H7 (cell line): ENCODE data around the gene FCN3. TPM values are rescaled to one million over a fixed set of nuclear protein-coding genes. Genes with fewer than 3 reads are reported as not detected.

Source experiments
- DNase-seq: peaks from one replicate; pipeline ENCODE4 v3.0.0; 2012
- H3K27me3 ChIP-seq: 2 replicates; pipeline ENCODE4 v1.6.0; 2011; ENCODE audit warnings: mild to moderate bottlenecking, low read length; ENCODE audit not compliant: control insufficient read depth, insufficient read depth
- H3K36me3 ChIP-seq: replicated peaks from 2 replicates; pipeline ENCODE4 v1.5.1; 2011; ENCODE audit warnings: low read length; ENCODE audit not compliant: control insufficient read depth, insufficient read depth
- H3K4me3 ChIP-seq: 2 replicates; pipeline ENCODE4 v1.5.1; 2011; ENCODE audit warnings: low read depth, mild to moderate bottlenecking, control low read depth, low read length, moderate library complexity; ENCODE audit not compliant: insufficient read depth
- total RNA-seq: library from RNA; depleted of rRNA; stranded (reverse); fragments of >200 nt; shearing (Covaris generic); gene quantifications from 2 replicates; pipeline ENCODE4 v1.2.3, GENCODE V29; 2014

FCN3 gene
- total RNA-seq, 1 experiment from 2014 or later, result 0.14 TPM

DNA sequence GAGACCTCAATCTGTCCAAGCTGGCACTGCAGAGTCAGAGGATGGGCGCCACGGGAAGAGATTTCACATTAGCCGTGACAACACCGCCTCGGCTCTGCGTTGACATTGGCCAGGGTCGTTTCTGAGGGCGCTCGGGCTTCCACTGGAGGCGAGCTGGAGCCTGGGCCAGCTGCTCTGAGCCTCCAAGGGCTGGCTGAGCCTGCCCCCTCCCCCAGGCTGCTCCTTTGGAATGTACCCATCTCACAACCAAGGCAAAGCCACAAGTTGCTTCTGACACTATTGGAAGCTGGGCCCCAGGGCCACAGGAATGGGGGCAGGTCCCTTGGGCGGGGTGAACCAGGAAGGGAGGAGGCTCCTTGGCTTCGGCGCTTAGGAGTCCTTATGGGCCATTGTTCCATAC is 30.4 kb upstream of the FCN3 start:
- peak; percentile 87 for DNase-seq
- no peaks in the 10 kb centered on the region for H3K27me3 ChIP-seq
- H3K36me3 ChIP-seq, result peaks cover 5% of the 10 kb centered on the region
- no peak overlapping the region for H3K4me3 ChIP-seq

DNA sequence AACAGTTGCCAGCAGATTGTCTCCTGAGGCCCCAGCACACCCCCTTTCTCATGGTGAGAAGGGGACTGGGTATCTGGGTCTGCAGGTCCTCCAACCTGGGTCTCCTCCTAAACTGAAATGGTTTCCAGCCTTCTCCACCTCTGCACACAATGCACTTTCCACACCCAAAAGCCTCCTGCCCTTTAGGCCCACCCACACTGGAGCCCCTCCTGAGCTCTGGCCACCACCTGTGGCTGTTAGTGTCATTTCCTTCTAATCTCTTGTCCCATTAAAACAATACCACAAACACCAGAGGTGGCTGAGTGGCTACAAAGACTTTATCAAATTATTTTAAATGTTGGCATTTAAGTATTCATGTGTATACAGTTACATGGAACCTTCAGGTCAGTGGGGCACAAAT is 29.3 kb upstream of the FCN3 start:
- no peak overlapping the region for H3K4me3 ChIP-seq
- no peak for DNase-seq

DNA sequence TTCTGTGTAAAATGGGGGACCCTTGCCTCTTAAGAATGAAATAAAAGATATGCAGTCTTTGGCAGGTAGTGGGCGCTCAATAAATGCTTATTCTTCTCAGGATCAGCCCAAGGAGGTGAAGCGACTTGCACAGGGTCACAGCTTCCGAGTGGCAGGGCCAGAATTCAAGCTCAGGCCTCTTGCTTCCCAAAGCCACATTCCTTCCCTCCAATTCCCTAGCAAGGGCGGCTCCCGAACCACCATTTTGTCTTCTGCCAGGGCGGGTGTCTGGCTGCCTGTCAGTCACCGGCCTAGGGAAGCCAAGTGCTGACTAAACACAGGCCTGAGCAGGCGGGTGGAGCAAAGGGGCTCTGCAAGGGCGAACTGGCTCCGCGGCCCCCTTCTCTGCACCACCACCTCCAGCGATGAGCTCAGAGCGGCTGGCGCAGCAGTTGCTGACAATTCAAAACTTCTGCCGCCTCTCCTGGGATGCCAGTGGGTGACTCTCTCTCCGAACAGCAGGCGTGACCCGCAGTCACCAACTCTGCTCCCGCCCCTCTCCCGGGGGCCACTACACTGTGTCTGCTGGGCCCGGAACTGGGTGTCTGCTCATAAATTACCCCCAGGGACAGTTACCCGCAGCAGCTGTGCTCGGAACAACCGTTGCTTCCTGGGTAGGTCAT is 28.6 kb upstream of the FCN3 start:
- Histone ChIP-seq H3K27me3 (no peaks in the 10 kb centered on the region), H3K4me3 (no peak overlapping the region), H3K36me3 (peaks cover 3% of the 10 kb centered on the region)
- peak; percentile 75 for DNase-seq

More for the DNA sequence above, 29.3 kb upstream of the FCN3 start:
- Histone ChIP-seq H3K36me3 (peaks cover 5% of the 10 kb centered on the region), H3K27me3 (no peaks in the 10 kb centered on the region)

DNA sequence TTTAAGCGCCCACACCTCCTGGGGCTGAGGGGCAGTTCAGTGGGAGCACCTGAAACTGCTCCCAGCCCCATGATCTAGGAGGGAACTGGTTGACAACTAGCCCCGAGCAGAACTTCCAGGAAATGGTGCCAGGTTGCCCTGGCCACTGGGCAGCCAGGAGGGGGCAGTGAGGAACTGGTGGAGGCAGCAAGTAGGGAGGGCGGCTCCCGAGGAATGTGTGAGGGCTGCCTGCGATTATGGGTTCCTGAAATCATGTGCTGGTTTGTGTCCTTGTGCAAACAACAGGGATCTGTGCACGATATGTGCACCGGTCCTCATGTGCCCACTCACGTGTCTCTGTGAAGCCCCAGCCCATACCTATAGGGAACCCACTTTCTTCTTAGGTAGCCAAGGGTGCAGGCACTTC is 27.7 kb upstream of the FCN3 start:
- DNase-seq, result peak; percentile 85
- no peaks in the 10 kb centered on the region for H3K36me3 ChIP-seq
- H3K27me3 ChIP-seq, result no peaks in the 10 kb centered on the region
- H3K4me3 ChIP-seq, result no peak overlapping the region

DNA sequence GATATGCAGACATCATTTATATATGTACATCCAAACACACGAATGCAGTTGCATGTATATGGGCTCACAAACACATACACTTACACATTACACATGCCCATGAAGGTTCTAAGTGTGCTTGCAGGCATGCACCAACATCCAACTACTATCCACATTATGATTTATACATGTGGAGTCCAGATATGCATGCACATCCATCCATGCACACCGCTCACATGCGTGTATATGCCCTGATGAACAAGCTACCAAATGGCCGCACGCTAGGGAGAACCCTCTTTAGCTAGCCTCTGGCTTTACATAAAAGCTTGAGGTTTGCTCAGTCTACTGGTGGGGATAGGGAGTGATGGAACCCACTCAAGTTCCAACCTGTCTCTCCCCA is 26.3 kb upstream of the FCN3 start:
- no peak for DNase-seq
- Histone ChIP-seq H3K36me3 (no peaks in the 10 kb centered on the region), H3K4me3 (no peak overlapping the region), H3K27me3 (no peaks in the 10 kb centered on the region)

DNA sequence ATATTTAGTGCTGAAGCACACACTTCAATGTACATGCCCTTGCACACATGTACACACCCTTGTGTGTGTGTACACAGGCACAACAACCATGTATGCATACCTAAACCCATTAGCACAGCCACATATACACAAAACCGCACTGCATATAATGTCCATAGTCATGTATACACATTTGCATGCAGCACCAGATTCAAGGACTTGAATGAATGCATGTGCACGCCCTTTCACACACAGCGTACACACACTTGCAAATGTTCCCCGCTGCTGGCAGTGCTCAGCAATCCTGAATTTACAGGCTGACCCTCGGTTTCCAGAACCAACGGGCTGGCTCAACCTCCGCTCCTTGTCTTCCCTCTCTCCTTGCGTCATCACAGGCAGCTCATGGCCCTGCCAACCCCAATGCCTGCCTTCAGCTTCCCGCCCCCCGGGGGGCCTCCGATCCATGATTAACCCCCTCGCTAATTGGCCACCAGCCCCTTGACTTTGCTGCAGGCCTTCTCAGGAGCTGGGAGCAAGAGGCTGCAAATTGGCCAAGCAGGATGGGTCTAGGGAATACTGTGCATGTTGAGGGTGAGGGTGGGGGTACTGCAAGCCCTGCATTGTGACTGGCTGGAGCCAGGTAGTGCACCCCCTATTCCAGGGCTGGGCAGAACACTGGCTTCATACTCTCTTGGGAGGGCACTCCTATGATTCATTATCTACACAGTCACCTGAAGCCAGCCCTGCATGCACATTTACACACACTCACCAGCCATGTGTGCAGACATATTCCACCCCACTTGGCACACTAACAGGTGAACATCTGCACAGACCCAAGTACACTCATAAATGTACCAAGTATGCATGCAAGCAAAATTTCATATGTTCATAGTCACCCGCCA is 25.7 kb upstream of the FCN3 start:
- H3K27me3 ChIP-seq, result no peaks in the 10 kb centered on the region
- H3K4me3 ChIP-seq, result no peak overlapping the region
- H3K36me3 ChIP-seq, result no peaks in the 10 kb centered on the region
- DNase-seq, result peak; percentile 80

DNA sequence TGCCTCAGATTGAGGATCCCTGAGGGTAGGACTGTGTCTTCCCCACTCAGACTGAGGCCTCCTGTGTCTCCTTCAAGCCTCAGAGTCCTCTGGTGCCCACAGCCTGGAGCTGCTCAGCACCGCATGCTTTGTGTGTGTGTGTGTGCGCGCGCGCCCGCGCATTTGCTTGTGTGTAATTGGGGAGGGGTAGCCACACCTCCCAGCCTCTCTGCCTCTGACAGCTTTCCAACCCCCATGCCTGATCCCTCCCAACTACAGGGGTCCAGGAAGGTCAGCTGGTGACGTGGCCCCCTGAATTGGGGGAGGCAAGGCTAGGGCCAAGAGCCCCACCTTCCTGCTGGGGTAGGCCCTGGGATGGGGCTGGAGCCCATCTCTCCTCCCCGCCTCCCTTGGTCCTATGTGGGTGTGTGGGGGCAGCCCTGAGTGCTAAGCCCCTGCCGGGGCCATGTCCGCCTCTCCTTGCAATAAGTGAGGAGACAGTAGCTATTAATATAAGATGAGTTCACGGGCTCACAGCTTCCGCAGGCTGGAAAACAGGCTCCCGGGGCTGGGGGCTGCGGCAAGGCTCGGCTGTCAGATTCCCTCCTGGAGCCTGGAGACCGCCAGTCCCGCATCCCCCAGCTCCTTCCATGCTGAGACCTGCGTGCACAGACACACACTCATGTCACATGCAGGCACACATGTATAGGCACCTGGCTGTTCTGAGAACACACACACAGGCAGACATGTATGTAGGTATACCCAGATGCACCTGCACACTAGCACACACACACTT is 24.8 kb upstream of the FCN3 start:
- no peaks in the 10 kb centered on the region for H3K27me3 ChIP-seq
- H3K36me3 ChIP-seq, result 0 out of 2 replicates have a peak, but pooled peaks cover 2% of the 10 kb centered on the region
- H3K4me3 ChIP-seq, result no peak overlapping the region
- no peak for DNase-seq

DNA sequence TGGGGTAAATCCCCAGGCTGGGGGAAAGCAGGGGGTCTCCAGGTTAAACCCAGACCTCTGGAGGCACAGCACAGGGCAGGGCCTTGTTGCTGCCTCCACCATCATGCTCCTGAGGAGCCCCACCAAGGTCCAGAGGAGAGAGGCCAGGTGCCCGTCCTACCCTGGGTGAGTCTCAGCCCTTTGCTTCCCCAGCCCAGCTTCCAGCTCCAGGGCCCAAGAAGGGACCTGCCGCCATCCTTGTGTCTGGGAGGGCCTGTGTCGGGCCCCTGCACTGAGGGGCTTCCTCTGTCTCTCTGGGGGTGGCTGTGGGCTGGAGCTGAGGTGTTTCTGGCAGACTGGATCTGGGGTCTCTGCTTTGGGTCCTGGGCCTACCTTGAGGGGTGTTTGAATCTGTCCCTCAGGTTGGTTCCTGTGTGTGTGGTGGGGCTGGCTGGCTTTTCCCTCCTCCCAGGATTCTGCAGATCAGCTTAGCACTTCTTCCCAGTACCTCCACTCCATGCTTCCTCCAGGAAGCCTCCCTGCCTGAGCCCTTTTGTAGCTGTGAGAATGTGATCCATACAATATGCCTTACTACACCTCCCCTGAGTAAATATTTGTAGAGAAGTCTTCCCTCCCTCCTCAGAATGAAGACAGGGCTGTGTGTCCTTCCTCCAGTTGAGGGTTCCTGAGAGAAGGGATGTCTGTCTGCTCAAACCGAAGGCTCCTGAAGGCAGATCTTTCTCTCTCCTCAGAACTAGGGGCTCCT is 24.0 kb upstream of the FCN3 start:
- Histone ChIP-seq H3K27me3 (no peaks in the 10 kb centered on the region), H3K4me3 (no peak overlapping the region), H3K36me3 (peaks cover 3% of the 10 kb centered on the region; the same call in 1 of the 2 replicates)
- no peak for DNase-seq

DNA sequence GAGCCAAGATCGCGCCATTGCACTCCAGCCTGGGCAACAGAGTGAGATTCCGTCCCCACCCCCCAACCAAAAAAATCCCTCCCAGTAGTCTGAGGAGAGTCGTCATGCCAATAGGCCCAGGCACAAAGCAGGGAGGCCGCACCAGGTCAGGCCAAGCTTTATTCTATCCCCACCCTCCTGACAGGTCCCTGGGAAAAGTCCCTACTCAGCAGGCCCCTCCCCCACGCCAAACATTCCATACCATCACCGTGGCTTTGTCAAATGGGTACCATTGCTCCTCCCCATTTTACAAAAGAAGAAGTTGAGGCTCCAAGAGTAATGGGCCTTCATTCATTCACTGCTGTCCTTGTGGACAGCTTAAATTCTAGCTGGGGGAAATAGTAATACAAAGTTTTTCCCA is 23.1 kb upstream of the FCN3 start:
- no peaks in the 10 kb centered on the region for H3K27me3 ChIP-seq
- peaks cover 3% of the 10 kb centered on the region; the same call in 1 of the 2 replicates for H3K36me3 ChIP-seq
- no peak overlapping the region for H3K4me3 ChIP-seq
- peak; percentile 83 for DNase-seq

DNA sequence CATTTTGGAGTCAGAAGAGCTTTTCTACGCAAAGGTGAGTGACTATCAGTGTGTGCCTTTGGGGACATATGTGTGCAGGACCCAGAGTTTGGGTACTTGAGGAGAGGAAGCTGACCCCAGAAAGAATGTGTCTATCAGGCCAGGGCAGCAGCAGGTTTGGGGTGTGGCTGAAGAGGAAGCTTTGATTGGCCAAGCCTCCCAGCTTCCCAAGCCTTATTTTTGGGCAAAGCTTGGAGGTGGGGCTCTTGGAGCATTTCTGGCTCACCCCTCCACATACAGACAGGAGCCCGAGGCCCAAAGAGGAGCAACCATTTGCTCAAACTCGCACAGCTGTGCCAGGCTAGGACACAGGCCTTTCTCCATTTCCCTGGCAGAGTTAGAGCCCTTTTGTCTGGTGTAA is 22.5 kb upstream of the FCN3 start:
- peaks cover 3% of the 10 kb centered on the region; the same call in 1 of the 2 replicates for H3K36me3 ChIP-seq
- H3K4me3 ChIP-seq, result no peak overlapping the region
- no peak for DNase-seq
- no peaks in the 10 kb centered on the region for H3K27me3 ChIP-seq

DNA sequence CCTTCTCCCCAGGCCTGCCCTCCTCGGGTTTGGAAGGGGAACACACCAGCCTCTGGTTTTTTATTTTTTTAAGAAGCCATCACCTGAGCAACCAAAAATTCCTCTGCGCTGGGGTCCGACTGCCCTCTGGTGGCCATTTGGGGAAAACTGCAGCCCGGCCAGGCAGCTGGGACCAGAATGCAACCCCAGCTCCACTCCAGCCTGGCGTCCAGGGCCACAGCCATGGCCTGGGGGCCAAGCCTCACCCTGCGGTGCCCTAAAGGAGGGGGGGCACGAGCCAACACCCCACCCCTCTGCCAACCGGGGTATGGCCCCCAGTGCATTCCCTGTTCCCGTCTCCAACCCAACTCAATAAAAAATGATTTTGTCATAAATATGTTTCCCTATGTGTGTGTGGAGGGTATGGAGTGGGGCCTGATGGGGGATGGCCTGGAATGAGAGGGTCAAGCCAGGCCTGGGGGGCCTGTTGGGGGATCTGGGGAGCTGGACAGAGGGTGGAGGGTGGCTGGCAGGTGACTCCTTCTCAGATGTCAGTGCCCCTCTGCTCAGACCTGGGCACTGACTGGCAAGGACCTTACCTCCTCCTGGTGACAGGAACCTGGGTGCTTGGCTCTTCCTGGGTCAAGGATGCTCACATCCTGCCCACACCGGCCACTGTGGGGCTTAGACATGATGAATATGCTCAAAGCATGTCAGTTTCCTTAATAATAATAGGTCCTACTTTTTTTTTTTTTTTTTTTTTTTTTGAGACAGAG is 21.0 kb upstream of the FCN3 start:
- H3K36me3 ChIP-seq, result peaks cover 3% of the 10 kb centered on the region; the same call in 1 of the 2 replicates
- peak; percentile 94 for DNase-seq
- H3K27me3 ChIP-seq, result no peaks in the 10 kb centered on the region; the same call in 1 of the 2 replicates
- H3K4me3 ChIP-seq, result no peak overlapping the region

DNA sequence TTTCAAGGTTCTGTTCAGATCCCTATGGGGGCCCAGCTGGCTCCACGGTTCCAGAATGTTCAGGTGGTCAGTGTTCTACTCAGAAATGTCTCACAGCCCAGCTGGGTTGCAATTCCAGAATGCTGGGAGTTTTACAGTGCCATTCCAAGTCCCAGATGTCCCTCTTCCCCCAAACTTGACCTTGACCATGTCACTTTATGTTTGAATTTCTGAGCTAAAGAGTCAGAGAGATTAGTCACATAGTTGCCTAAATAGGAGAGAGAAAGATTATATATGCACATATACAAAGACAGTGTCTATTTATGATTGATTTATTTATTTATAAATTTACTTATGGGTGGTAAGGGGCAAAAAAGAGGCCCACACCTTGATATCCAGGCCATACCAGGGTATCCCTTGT is 20.3 kb upstream of the FCN3 start:
- no peak for DNase-seq
- Histone ChIP-seq H3K27me3 (no peaks in the 10 kb centered on the region; the same call in 1 of the 2 replicates), H3K4me3 (no peak overlapping the region), H3K36me3 (peaks cover 3% of the 10 kb centered on the region; the same call in 1 of the 2 replicates)

DNA sequence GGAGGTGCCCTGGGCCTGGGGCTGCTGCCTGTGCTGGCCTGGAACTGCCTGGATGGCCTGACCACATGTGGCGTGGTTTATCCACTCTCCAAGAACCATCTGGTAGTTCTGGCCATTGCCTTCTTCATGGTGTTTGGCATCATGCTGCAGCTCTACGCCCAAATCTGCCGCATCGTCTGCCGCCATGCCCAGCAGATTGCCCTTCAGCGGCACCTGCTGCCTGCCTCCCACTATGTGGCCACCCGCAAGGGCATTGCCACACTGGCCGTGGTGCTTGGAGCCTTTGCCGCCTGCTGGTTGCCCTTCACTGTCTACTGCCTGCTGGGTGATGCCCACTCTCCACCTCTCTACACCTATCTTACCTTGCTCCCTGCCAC is 19.6 kb upstream of the FCN3 start:
- Histone ChIP-seq H3K36me3 (peaks cover 3% of the 10 kb centered on the region; the same call in 1 of the 2 replicates), H3K27me3 (no peaks in the 10 kb centered on the region; the same call in 1 of the 2 replicates), H3K4me3 (no peak overlapping the region)
- DNase-seq, result peak; percentile 37
